AG10803 (cell line): Measurements from ENCODE around the gene SSBP3.

Experiments
- DNase-seq: peaks from one replicate; pipeline ENCODE4 v3.0.0; 2010; ENCODE audit warnings: low read depth
- H3K4me3 ChIP-seq: 2 replicates; pipeline ENCODE4 v1.5.1; 2011; ENCODE audit warnings: mild to moderate bottlenecking, low read length, control low read depth
- CTCF ChIP-seq: conservative IDR thresholded peaks from 2 replicates; pipeline ENCODE4 v1.5.1; 2011; ENCODE audit warnings: mild to moderate bottlenecking, low read length, control low read depth, inconsistent platforms

The SSBP3 gene

GRCh38 chr1:54272134-54272533 is 134.1 kb downstream of the SSBP3 start:
- no peak for DNase-seq
- no peak overlapping the region for H3K4me3 ChIP-seq
- no peak for TF ChIP-seq CTCF

- no peak for TF ChIP-seq CTCF
- no peak for DNase-seq
- no peak overlapping the region for H3K4me3 ChIP-seq
Measured at GRCh38 chr1:54271341-54271740, 134.9 kb downstream of the SSBP3 start.

GRCh38 chr1:54270543-54270942 is 135.7 kb downstream of the SSBP3 start:
- no peak overlapping the region for H3K4me3 ChIP-seq
- TF ChIP-seq CTCF: no peak
- no peak for DNase-seq

GRCh38 chr1:54268762-54269297 is 137.4 kb downstream of the SSBP3 start:
- no peak for TF ChIP-seq CTCF
- H3K4me3 ChIP-seq: no peak overlapping the region
- DNase-seq: no peak

GRCh38 chr1:54267815-54268761 is 138.1 kb downstream of the SSBP3 start:
- no peak overlapping the region for H3K4me3 ChIP-seq
- DNase-seq: no peak
- TF ChIP-seq CTCF: no peak

- DNase-seq: no peak
- no peak for TF ChIP-seq CTCF
- H3K4me3 ChIP-seq: no peak overlapping the region
Measured at GRCh38 chr1:54266908-54267307, 139.3 kb downstream of the SSBP3 start.

- TF ChIP-seq CTCF: no peak
- H3K4me3 ChIP-seq: no peak overlapping the region
- DNase-seq: no peak
Measured at GRCh38 chr1:54266195-54266594, 140.0 kb downstream of the SSBP3 start.
